GM12878 (cell line): Measurements from ENCODE around the gene CDH20. TPM values are rescaled to one million over a fixed set of nuclear protein-coding genes. Genes with fewer than 3 reads are reported as not detected.

Experiments
- ATAC-seq: fragments of 200-7000 bp; cut with Tn5 transposase; 3 replicates; pipeline ENCODE4 v1.9.1; 2020; ENCODE audit warnings: mild to moderate bottlenecking, moderate library complexity
- BruUV-seq: library from RNA; stranded (reverse); fragments of 400-500 nt; replicated peaks from 2 replicates; lab custom pipeline; 2021; lab: Mats Ljungman, UMichigan
- CTCF ChIA-PET: fragments of 300-600 bp; sonication (Branson Sonifier 250); formaldehyde crosslinking; extraction: SDS; loops from one replicate; lab custom pipeline; 2021; ENCODE audit warnings: inconsistent platforms; lab: Yijun Ruan, JAX
- POLR2A ChIA-PET: fragments of 350-600 bp; formaldehyde crosslinking; extraction: SDS; loops from one replicate; lab custom pipeline; 2021; ENCODE audit warnings: inconsistent platforms; lab: Charles Lee
- RAD21 ChIA-PET: fragments of 300-600 bp; sonication (Branson Sonifier 250); formaldehyde crosslinking; loops from one replicate; lab custom pipeline; 2023; ENCODE audit warnings: antibody characterized with exemption; ENCODE audit not compliant: unreplicated experiment; lab: Charles Lee
- SMC1A ChIA-PET: fragments of 300-600 bp; sonication (Branson Sonifier 250); formaldehyde crosslinking; loops from one replicate; lab custom pipeline; 2023; ENCODE audit not compliant: unreplicated experiment, uncharacterized antibody; lab: Charles Lee
- DNase-seq: peaks from one replicate; pipeline ENCODE4 v3.0.0-alpha.2; 2011; ENCODE audit warnings: low read depth, low spot score
- FAIRE-seq: peaks from 3 replicates; lab custom pipeline; 2011; peaks lifted over from hg19 to GRCh38; lab: Jason Lieb, UNC
- H2AFZ ChIP-seq: 2 replicates; pipeline ENCODE4 v1.6.0; 2011; ENCODE audit warnings: low read depth, low read length, control low read depth; ENCODE audit not compliant: control insufficient read depth
- H3K27ac ChIP-seq: 2 replicates; pipeline ENCODE4 v1.5.1; 2011; ENCODE audit warnings: control low read depth; ENCODE audit not compliant: control insufficient read depth, insufficient read depth
- H3K27me3 ChIP-seq, 2 experiments: replicated peaks in 1 of 2; 2 replicates each; pipeline versions ENCODE4 v1.6.0 to v1.6.1; 2011; ENCODE audit warnings: low read length in 1 of 2; ENCODE audit not compliant: control insufficient read depth in 2 of 2, insufficient read depth in 2 of 2
- H3K36me3 ChIP-seq, 2 experiments: 2 replicates each; pipeline ENCODE4 v1.5.1; 2011; ENCODE audit warnings: low read length in 1 of 2; ENCODE audit not compliant: control insufficient read depth in 2 of 2, insufficient read depth in 2 of 2
- H3K4me1 ChIP-seq: 2 replicates; pipeline ENCODE4 v1.6.1; 2011; ENCODE audit warnings: mild to moderate bottlenecking, low read length, moderate library complexity, mixed read lengths; ENCODE audit not compliant: control insufficient read depth, insufficient read depth
- H3K4me2 ChIP-seq: 2 replicates; pipeline ENCODE4 v1.6.0; 2011; ENCODE audit warnings: control low read depth; ENCODE audit not compliant: control insufficient read depth, insufficient read depth
- H3K4me3 ChIP-seq: fragments of 200-600 bp; sonication (generic); 2 replicates; pipeline ENCODE4 v1.5.1; 2016
- H3K79me2 ChIP-seq: 2 replicates; pipeline ENCODE4 v1.6.0; 2011; ENCODE audit warnings: low read length; ENCODE audit not compliant: control insufficient read depth, insufficient read depth
- H3K9ac ChIP-seq: 2 replicates; pipeline ENCODE4 v1.8.0; 2011; ENCODE audit warnings: low read length, control low read depth, mixed read lengths; ENCODE audit not compliant: control insufficient read depth, insufficient read depth
- H3K9me3 ChIP-seq: replicated peaks from 3 replicates; pipeline ENCODE4 v1.5.1; 2011; ENCODE audit warnings: mild to moderate bottlenecking, low read length; ENCODE audit not compliant: control insufficient read depth, insufficient read depth
- H4K20me1 ChIP-seq: 2 replicates; pipeline ENCODE4 v1.6.0; 2011; ENCODE audit not compliant: control insufficient read depth, insufficient read depth
- BRCA1 ChIP-seq: IDR thresholded peaks from 2 replicates; pipeline ENCODE4 v1.6.1; 2011; ENCODE audit warnings: low read depth, low read length, improper control_type of control experiment
- CBX5 ChIP-seq: sonication (generic); IDR thresholded peaks from 2 replicates; pipeline ENCODE4 v1.6.1; 2016; ENCODE audit warnings: low read depth, moderate library complexity, mild to moderate bottlenecking, inconsistent platforms
- CEBPB ChIP-seq, 2 experiments: fragments of 150-350 bp in 1 of 2; IDR thresholded peaks; 2 replicates each; pipeline ENCODE4 v1.6.1; 2012 to 2014; ENCODE audit warnings: low read depth in 2 of 2, low read length in 2 of 2, borderline replicate concordance in 1 of 2, inconsistent platforms in 1 of 2
- FOS ChIP-seq: IDR thresholded peaks from 3 replicates; pipeline ENCODE4 v1.6.1; 2011; ENCODE audit warnings: borderline replicate concordance; ENCODE audit not compliant: insufficient read length; ENCODE audit errors: extremely low read depth
- FOXK2 ChIP-seq: fragments of 450-650 bp; IDR thresholded peaks from 2 replicates; pipeline ENCODE4 v1.6.1; 2017; ENCODE audit warnings: mild to moderate bottlenecking, moderate library complexity
- IRF4 ChIP-seq: IDR thresholded peaks from 2 replicates; pipeline ENCODE4 v1.6.1; 2011; ENCODE audit warnings: low read depth, low read length
- NBN ChIP-seq: fragments of 450-650 bp; IDR thresholded peaks from 2 replicates; pipeline ENCODE4 v1.6.1; 2016
- NR2F1 ChIP-seq: fragments of 450-650 bp; conservative IDR thresholded peaks from 2 replicates; pipeline ENCODE4 v1.6.1; 2017; ENCODE audit warnings: mild to moderate bottlenecking
- RAD51 ChIP-seq: fragments of 450-650 bp; IDR thresholded peaks from 2 replicates; pipeline ENCODE4 v1.6.1; 2016; ENCODE audit warnings: moderate library complexity, mild to moderate bottlenecking, inconsistent platforms
- RELA ChIP-seq: fragments of 450-650 bp; IDR thresholded peaks from 2 replicates; pipeline ENCODE4 v1.8.0; 2014; ENCODE audit warnings: borderline replicate concordance; ENCODE audit not compliant: partially characterized antibody
- SIN3A ChIP-seq: IDR thresholded peaks from 2 replicates; pipeline ENCODE4 v1.6.1; 2012; ENCODE audit warnings: low read depth, low read length, improper control_type of control experiment
- SP1 ChIP-seq: IDR thresholded peaks from one replicate; pipeline ENCODE4 v1.6.1; 2011; ENCODE audit warnings: low read depth, low read length
- SREBF2 ChIP-seq: IDR thresholded peaks from 2 replicates; pipeline ENCODE4 v1.6.1; 2012; ENCODE audit warnings: mild to moderate bottlenecking, low read length
- STAT1 ChIP-seq: fragments of 450-650 bp; conservative IDR thresholded peaks from 2 replicates; pipeline ENCODE4 v1.6.1; 2014; ENCODE audit warnings: antibody characterized with exemption, mild to moderate bottlenecking
- SUPT20H ChIP-seq: IDR thresholded peaks from 2 replicates; pipeline ENCODE4 v1.6.1; 2011; ENCODE audit warnings: low read depth, mild to moderate bottlenecking, low read length, moderate library complexity, borderline replicate concordance; ENCODE audit not compliant: control insufficient read depth
- ZBED1 ChIP-seq: IDR thresholded peaks from 2 replicates; pipeline ENCODE4 v1.6.1; 2016; ENCODE audit warnings: borderline replicate concordance
- WGBS: methylation state at CpG from one replicate; pipeline ENCODE4 v1.1.6; 2016; ENCODE audit warnings: low lambda C conversion rate; ENCODE audit not compliant: insufficient replicate concordance, insufficient coverage; ENCODE audit errors: missing lambda C conversion rate; 5-methylcytosine and 5-hydroxymethylcytosine counted together
- in situ Hi-C: fragments of 300-500 bp; cut with MboI; formaldehyde crosslinking; loops from 9 replicates; pipeline ENCODE4 v1.14.3; 2018; ENCODE audit warnings: mixed read lengths
- intact Hi-C: fragments of 100-400 bp; cut with micrococcal nuclease; formaldehyde crosslinking; loops from one replicate; pipeline ENCODE4 v1.14.2; 2022; ENCODE audit not compliant: unreplicated experiment
- polyA plus RNA-seq, 11 experiments: library from polyadenylated mRNA; depleted of rRNA in 4 of 11; unstranded in 6 of 11; stranded (reverse) in 5 of 11; fragments of >200 nt; fragmentation: Nextera tagmentation in 4 of 11; fragmentation: Illumina TruSeq in 1 of 11; extraction: Ambion mirVana in 4 of 11; extraction: Trizol in 1 of 11; gene quantifications; 1 replicate in 1 of 11; 2 replicates in 10 of 11; pipeline versions ENCODE4 v1.2.1 to v1.2.3, GENCODE V29; 2011 to 2016; ENCODE audit warnings: inconsistent platforms in 2 of 11, missing spikeins in 2 of 11, low read depth in 1 of 11
- total RNA-seq, 4 experiments: library from RNA; depleted of rRNA in 3 of 4; stranded (reverse); fragments of >200 nt in 3 of 4; fragmentation: Illumina TruSeq in 1 of 4; extraction: Trizol in 1 of 4; gene quantifications; 2 replicates each; pipeline versions ENCODE4 v1.2.1 to v1.2.3, GENCODE V29; 2013 to 2021
- TF ChIP-seq, protein P1 (sequence below): IDR thresholded peaks from 2 replicates; pipeline ENCODE4 v1.6.1; 2011; ENCODE audit warnings: mild to moderate bottlenecking, low read depth, low read length, moderate library complexity; ENCODE audit not compliant: insufficient replicate concordance

The CDH20 gene
- total and polyA plus RNA-seq, 10 of the 15 experiments (the other 5 are each of a cell fraction or from before 2014, with no cell fraction given), result not detected

DNA sequence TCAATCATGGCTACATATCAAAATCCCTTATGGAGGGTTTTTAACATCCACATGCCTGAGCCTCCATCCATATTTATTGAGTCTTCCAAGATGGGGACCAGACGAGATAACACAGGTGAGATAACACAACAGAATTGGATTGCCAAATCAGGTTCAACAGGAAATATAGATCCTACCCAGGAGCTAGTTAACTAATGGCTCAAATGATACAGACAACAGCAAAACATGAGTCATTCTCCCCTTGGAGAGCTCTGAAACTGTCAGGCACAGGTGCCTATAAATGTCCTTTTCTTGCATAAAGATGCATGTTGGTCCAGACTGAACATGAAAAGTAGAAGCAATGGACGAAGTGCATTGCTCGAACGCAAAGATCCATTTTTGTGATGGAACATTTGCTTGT, 202.2 kb downstream of the CDH20 start:
- no peak overlapping the region for H3K27ac ChIP-seq
- 44% methylated on average over 4 of the region's 4 CpGs for WGBS
- RAD21 ChIA-PET, result no interaction called here
- POLR2A ChIA-PET, result no interaction called here
- no peak for TF ChIP-seq CEBPB (IDR thresholded peaks at IDR 0.05; ENCODE audit: borderline replicate concordance in 1 of 2, low read depth in 2 of 2, low read length in 2 of 2)
- no peak for TF ChIP-seq BRCA1
- no peak for TF ChIP-seq SREBF2
- no peak for TF ChIP-seq RELA
- no peak for TF ChIP-seq CBX5
- no peak for TF ChIP-seq STAT1
- no peak for TF ChIP-seq NBN
- no peak for TF ChIP-seq SUPT20H
- no peak for TF ChIP-seq NR2F1
- TF ChIP-seq FOXK2, result no peak
- TF ChIP-seq SP1, result no peak
- no peak for TF ChIP-seq IRF4
- no peak for TF ChIP-seq SIN3A
- no peak for TF ChIP-seq RAD51
- no peak for TF ChIP-seq ZBED1
- TF ChIP-seq FOS, result no peak
- TF ChIP-seq, protein P1, sequence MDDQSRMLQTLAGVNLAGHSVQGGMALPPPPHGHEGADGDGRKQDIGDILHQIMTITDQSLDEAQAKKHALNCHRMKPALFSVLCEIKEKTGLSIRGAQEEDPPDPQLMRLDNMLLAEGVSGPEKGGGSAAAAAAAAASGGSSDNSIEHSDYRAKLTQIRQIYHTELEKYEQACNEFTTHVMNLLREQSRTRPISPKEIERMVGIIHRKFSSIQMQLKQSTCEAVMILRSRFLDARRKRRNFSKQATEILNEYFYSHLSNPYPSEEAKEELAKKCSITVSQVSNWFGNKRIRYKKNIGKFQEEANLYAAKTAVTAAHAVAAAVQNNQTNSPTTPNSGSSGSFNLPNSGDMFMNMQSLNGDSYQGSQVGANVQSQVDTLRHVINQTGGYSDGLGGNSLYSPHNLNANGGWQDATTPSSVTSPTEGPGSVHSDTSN, result no peak
- H3K4me2 ChIP-seq, result no peak overlapping the region
- H3K9me3 ChIP-seq, result no peaks in the 10 kb centered on the region
- no TSS peak for BruUV-seq
- no peaks in the 10 kb centered on the region for H3K36me3 ChIP-seq
- H3K4me1 ChIP-seq, result no peaks in the 10 kb centered on the region
- no peaks in the 10 kb centered on the region for H3K79me2 ChIP-seq
- no peaks in the 10 kb centered on the region for H3K27me3 ChIP-seq
- ATAC-seq (no peak), DNase-seq (no peak), FAIRE-seq (no peak)
- no peak overlapping the region for H2AFZ ChIP-seq
- no peak overlapping the region for H3K4me3 ChIP-seq
- in situ Hi-C loops, result no loop called here
- no peaks in the 10 kb centered on the region for H4K20me1 ChIP-seq
- SMC1A ChIA-PET, result no interaction called here
- no peak overlapping the region for H3K9ac ChIP-seq
- CTCF ChIA-PET, result interaction anchor here (1.4 kb wide), 1 partner anchor 214 kb away, joined by 3 read pairs; no protein-coding TSS in a partner anchor
- intact Hi-C loops, result no loop called here
